Mesendoderm (in vitro differentiated cells): ENCODE results near the gene FOSB.
A peak's percentile ranks its signal among the peaks of the same experiment; 100 is the strongest.

Source experiments
- DNase-seq: peaks from one replicate; pipeline ENCODE4 v3.0.0; 2013
- H2AK5ac ChIP-seq: 2 replicates; pipeline ENCODE4 v1.6.1; 2013; ENCODE audit warnings: low read length, inconsistent platforms
- H2BK120ac ChIP-seq: 2 replicates; pipeline ENCODE4 v1.6.1; 2013; ENCODE audit warnings: low read depth, mild to moderate bottlenecking, low read length, moderate library complexity, mixed read lengths
- H2BK15ac ChIP-seq: replicated peaks from 2 replicates; pipeline ENCODE4 v1.6.1; 2013; ENCODE audit warnings: low read depth, mild to moderate bottlenecking, moderate library complexity
- H2BK5ac ChIP-seq: 2 replicates; pipeline ENCODE4 v1.6.1; 2013; ENCODE audit warnings: low read length, inconsistent platforms
- H3K18ac ChIP-seq: 2 replicates; pipeline ENCODE4 v1.6.1; 2013; ENCODE audit warnings: mild to moderate bottlenecking, low read length, mixed read lengths
- H3K23ac ChIP-seq: one replicate; pipeline ENCODE4 v1.6.1; 2013; ENCODE audit warnings: low read length
- H3K27ac ChIP-seq: 2 replicates; pipeline ENCODE4 v1.5.1; 2013; ENCODE audit warnings: low read depth, mild to moderate bottlenecking, inconsistent platforms, low read length, moderate library complexity
- H3K27me3 ChIP-seq: 2 replicates; pipeline ENCODE4 v1.6.1; 2013; ENCODE audit warnings: low read length, control low read depth, mild to moderate bottlenecking, inconsistent platforms; ENCODE audit not compliant: insufficient read depth, poor library complexity
- H3K36me3 ChIP-seq: 2 replicates; pipeline ENCODE4 v1.6.1; 2013; ENCODE audit warnings: low read length, inconsistent platforms; ENCODE audit not compliant: control insufficient read depth, insufficient read depth
- H3K4ac ChIP-seq: one replicate; pipeline ENCODE4 v1.6.1; 2013; ENCODE audit warnings: low read depth, mild to moderate bottlenecking, low read length, moderate library complexity
- H3K4me1 ChIP-seq: 2 replicates; pipeline ENCODE4 v1.6.1; 2013; ENCODE audit warnings: low read depth, low read length, inconsistent platforms; ENCODE audit not compliant: control insufficient read depth
- H3K4me2 ChIP-seq: 2 replicates; pipeline ENCODE4 v1.6.1; 2013; ENCODE audit warnings: low read length
- H3K4me3 ChIP-seq: 2 replicates; pipeline ENCODE4 v1.5.1; 2013; ENCODE audit warnings: mild to moderate bottlenecking, low read length
- H3K56ac ChIP-seq: one replicate; pipeline ENCODE4 v1.6.1; 2013; ENCODE audit warnings: low read length
- H3K79me1 ChIP-seq: 2 replicates; pipeline ENCODE4 v1.6.1; 2013; ENCODE audit warnings: low read length, inconsistent platforms
- H3K79me2 ChIP-seq: 2 replicates; pipeline ENCODE4 v1.6.1; 2013; ENCODE audit warnings: mild to moderate bottlenecking, low read length; ENCODE audit not compliant: control insufficient read depth, insufficient read depth
- H3K9ac ChIP-seq: 2 replicates; pipeline ENCODE4 v1.6.1; 2013; ENCODE audit warnings: low read length, inconsistent platforms
- H4K5ac ChIP-seq: one replicate; pipeline ENCODE4 v1.6.1; 2013; ENCODE audit warnings: low read length
- H4K8ac ChIP-seq: one replicate; pipeline ENCODE4 v1.6.1; 2013; ENCODE audit warnings: low read depth, mild to moderate bottlenecking, control low read depth, low read length, moderate library complexity
- WGBS: extraction: QIAGEN DNeasy Blood & Tissue Kit; methylation state at CpG from one replicate; pipeline ENCODE4 v1.1.7; 2013; ENCODE audit warnings: low lambda C conversion rate, missing lambda C conversion rate; ENCODE audit not compliant: insufficient coverage; ENCODE audit errors: extremely low coverage; 5-methylcytosine and 5-hydroxymethylcytosine counted together

The FOSB gene

DNA sequence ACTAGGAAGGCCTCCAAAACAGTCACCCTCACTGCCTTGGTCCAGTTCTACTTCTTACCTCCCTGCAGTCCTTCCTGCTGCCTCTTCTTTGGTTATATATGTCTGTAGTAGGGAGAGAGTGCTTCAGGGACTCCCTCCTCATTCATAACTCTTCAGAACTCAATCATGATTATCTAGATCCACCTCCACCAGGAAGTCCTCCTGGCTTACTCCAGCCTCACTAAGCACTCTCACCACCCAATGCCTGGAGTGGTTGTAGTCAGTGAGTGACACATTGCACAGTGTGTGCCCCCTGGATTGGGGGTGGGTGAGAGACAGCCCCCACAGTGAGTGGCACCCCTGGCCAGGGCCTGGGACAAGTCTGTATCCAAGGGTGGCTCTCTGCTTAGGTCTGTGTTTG, 10.0 kb upstream of the FOSB start:
- Histone ChIP-seq H3K27ac (no peak overlapping the region), H3K36me3 (no peaks in the 10 kb centered on the region), H3K23ac (no peak overlapping the region), H2BK15ac (no peak overlapping the region), H3K4me2 (no peak overlapping the region), H3K27me3 (no peaks in the 10 kb centered on the region), H2BK120ac (no peak overlapping the region), H3K4me3 (no peak overlapping the region), H2BK5ac (no peak overlapping the region), H4K5ac (no peak overlapping the region), H3K79me2 (no peaks in the 10 kb centered on the region), H2AK5ac (no peak overlapping the region), H3K4ac (no peak overlapping the region), H3K18ac (no peak overlapping the region), H4K8ac (no peak overlapping the region), H3K9ac (no peak overlapping the region), H3K56ac (no peak overlapping the region), H3K79me1 (no peaks in the 10 kb centered on the region), H3K4me1 (no peaks in the 10 kb centered on the region)
- DNase-seq, result no peak

DNA sequence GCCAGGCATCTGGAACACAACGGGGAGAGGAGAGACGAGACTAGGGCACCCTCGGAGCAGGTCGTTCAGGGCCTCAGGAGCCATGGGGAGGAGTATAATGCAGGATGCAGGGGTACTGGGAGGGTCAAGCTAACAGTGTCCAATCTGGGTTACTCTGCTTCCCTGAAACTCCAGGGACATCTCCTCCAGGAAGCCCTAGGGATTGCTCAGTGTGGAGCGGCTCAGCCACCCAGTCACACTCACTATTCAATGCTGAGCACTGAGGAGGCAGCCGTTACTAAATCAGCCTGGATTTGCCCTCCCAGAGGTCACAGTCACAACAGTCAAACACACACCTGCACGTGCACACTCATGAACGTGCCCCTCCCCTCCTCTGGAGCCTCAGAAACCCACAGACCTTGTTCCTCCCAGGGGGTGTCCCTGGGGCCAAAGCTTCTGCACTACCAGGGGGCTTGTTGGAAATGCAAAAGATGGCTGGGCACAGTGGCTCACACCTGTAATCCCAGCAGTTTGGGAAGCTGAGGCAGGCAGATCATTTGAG, 6.9 kb upstream of the FOSB start:
- Histone ChIP-seq H2BK5ac (no peak overlapping the region), H3K79me2 (no peaks in the 10 kb centered on the region), H4K8ac (no peak overlapping the region), H3K18ac (no peak overlapping the region), H3K9ac (no peak overlapping the region), H3K4me3 (no peak overlapping the region), H3K4ac (no peak overlapping the region), H3K23ac (no peak overlapping the region), H4K5ac (no peak overlapping the region), H3K79me1 (no peaks in the 10 kb centered on the region), H3K56ac (no peak overlapping the region), H3K36me3 (no peaks in the 10 kb centered on the region), H2BK15ac (no peak overlapping the region), H3K27me3 (no peaks in the 10 kb centered on the region), H3K4me2 (no peak overlapping the region), H3K27ac (no peak overlapping the region), H2AK5ac (no peak overlapping the region), H3K4me1 (no peaks in the 10 kb centered on the region), H2BK120ac (no peak overlapping the region)
- WGBS, result no CpG with 5 or more reads among the region's 8 CpGs
- DNase-seq, result no peak

DNA sequence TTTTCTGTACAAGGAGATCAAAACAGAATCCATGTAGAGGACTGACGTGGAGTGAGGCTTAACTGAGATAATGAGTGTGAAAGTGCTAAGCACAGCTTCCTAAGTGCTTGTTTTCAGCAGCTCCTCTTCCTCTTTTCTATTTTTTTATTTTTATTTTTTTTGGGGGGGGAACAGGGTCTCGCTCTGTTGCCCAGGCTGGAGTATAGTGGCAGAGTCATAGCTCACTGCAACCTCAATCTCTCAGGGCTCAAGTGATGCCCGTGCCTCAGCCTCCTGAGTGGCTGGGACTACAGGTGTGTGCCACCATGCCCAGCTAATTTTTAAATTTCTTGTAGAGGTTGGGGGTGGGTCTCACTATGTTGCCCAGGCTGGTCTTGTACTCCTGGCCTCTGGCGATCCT, 5.6 kb upstream of the FOSB start:
- H2BK5ac ChIP-seq, result no peak overlapping the region
- no peak overlapping the region for H2AK5ac ChIP-seq
- no peak overlapping the region for H4K8ac ChIP-seq
- no peaks in the 10 kb centered on the region for H3K27me3 ChIP-seq
- no peak overlapping the region for H3K9ac ChIP-seq
- no peak overlapping the region for H3K4me3 ChIP-seq
- H3K18ac ChIP-seq, result no peak overlapping the region
- no CpG with 5 or more reads among the region's 4 CpGs for WGBS
- H3K79me2 ChIP-seq, result no peaks in the 10 kb centered on the region
- H3K56ac ChIP-seq, result no peak overlapping the region
- H3K27ac ChIP-seq, result no peak overlapping the region
- no peak for DNase-seq
- H2BK120ac ChIP-seq, result no peak overlapping the region
- H4K5ac ChIP-seq, result no peak overlapping the region
- H3K36me3 ChIP-seq, result no peaks in the 10 kb centered on the region
- no peak overlapping the region for H3K23ac ChIP-seq
- H3K4me2 ChIP-seq, result no peak overlapping the region
- H2BK15ac ChIP-seq, result no peak overlapping the region
- H3K79me1 ChIP-seq, result no peaks in the 10 kb centered on the region
- H3K4me1 ChIP-seq, result peaks cover under 1% of the 10 kb centered on the region
- H3K4ac ChIP-seq, result no peak overlapping the region

DNA sequence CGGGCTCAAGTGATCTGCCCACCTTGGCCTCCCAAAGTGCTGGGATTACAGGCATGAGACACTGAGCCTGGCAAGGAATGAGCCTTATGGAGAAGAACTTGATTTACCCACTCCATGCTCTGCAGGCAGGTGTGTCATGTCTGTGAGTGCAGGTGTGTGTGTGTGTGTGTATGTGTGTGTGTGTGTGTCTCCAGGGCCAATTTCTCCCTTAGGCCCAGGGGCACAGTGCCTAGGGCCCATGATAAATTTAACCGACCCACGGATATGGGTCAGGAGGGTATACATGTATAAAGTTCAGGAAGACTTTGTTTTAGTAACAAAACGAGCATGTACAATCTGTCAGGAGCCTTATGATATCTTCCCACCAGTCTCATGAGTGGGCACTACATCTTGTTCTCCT, 4.6 kb upstream of the FOSB start:
- no peaks in the 10 kb centered on the region for H3K27me3 ChIP-seq
- H3K4me3 ChIP-seq, result no peak overlapping the region
- H3K27ac ChIP-seq, result no peak overlapping the region
- no CpG with 5 or more reads among the region's 4 CpGs for WGBS
- H3K18ac ChIP-seq, result no peak overlapping the region
- H2BK15ac ChIP-seq, result no peak overlapping the region
- DNase-seq, result no peak
- H3K4me1 ChIP-seq, result peaks cover 1% of the 10 kb centered on the region
- no peaks in the 10 kb centered on the region for H3K79me2 ChIP-seq
- H3K4ac ChIP-seq, result no peak overlapping the region
- H3K79me1 ChIP-seq, result no peaks in the 10 kb centered on the region
- no peak overlapping the region for H3K56ac ChIP-seq
- H3K4me2 ChIP-seq, result no peak overlapping the region
- no peak overlapping the region for H2AK5ac ChIP-seq
- no peak overlapping the region for H3K9ac ChIP-seq
- no peak overlapping the region for H4K5ac ChIP-seq
- no peaks in the 10 kb centered on the region for H3K36me3 ChIP-seq
- H2BK120ac ChIP-seq, result no peak overlapping the region
- no peak overlapping the region for H3K23ac ChIP-seq
- no peak overlapping the region for H4K8ac ChIP-seq
- H2BK5ac ChIP-seq, result no peak overlapping the region

DNA sequence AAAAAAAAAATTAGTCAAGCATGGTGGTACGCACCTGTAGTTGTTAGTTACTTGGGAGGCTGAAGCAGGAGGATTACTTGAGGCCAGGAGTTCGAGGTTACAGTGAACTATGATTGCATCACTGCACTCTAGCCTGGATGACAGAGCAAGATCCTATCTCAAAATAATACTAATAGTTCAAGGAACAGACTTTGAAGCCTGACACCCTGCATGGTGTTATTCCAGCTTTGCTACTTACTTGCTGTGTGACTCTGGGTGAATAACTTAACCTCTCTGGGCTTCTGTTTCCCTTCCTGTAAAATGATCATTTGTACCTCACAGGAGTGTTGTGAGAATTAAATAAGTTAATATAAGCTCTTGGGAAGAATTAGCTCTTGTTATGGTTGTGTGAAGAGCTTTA, 3.5 kb upstream of the FOSB start:
- Histone ChIP-seq H2BK120ac (no peak overlapping the region), H4K5ac (no peak overlapping the region), H2BK5ac (no peak overlapping the region), H3K27me3 (no peaks in the 10 kb centered on the region), H2BK15ac (no peak overlapping the region), H3K79me2 (no peaks in the 10 kb centered on the region), H3K4me3 (no peak overlapping the region), H3K4me1 (peaks cover 1% of the 10 kb centered on the region), H3K18ac (no peak overlapping the region), H3K9ac (no peak overlapping the region), H3K4ac (no peak overlapping the region), H3K79me1 (no peaks in the 10 kb centered on the region), H2AK5ac (no peak overlapping the region), H4K8ac (no peak overlapping the region), H3K56ac (no peak overlapping the region), H3K4me2 (no peak overlapping the region), H3K36me3 (no peaks in the 10 kb centered on the region), H3K27ac (no peak overlapping the region), H3K23ac (no peak overlapping the region)
- WGBS, result no CpG with 5 or more reads among the region's 2 CpGs
- DNase-seq, result no peak

DNA sequence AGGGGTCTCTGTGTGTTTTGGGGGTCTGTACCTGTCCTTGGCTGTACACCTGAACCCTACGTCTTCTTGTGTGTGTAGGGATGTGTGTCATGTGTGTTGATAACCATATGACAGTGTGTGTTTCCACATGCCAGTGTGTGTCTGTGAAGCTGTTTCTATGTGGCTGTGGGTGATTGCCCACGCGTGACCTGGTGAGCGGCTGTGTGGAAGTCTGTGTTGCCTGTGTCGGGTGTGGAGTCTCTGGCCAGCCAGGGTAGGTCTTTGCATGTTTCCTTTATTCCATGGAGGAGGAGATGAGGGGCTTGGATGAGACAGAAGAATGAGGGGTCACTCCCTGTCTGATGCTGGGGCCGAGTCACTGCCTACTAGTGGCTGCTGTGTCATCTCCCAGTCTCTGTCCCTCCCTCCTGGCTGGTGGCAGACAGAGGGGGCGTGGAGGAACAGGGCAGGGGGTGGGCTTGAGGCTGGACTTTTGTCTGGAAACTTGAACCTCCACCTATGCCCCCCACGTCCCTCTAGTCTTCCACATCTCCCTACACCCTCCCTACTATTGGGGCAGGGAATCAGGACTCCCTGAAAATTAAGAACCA, 2.8 kb upstream of the FOSB start:
- H3K18ac ChIP-seq, result no peak overlapping the region
- H2BK120ac ChIP-seq, result no peak overlapping the region
- no peak overlapping the region for H3K4ac ChIP-seq
- no peak overlapping the region for H2BK5ac ChIP-seq
- no peak overlapping the region for H4K5ac ChIP-seq
- no peak overlapping the region for H2AK5ac ChIP-seq
- no CpG with 5 or more reads among the region's 8 CpGs for WGBS
- H3K79me2 ChIP-seq, result no peaks in the 10 kb centered on the region
- no peak overlapping the region for H3K9ac ChIP-seq
- H3K36me3 ChIP-seq, result no peaks in the 10 kb centered on the region
- H3K23ac ChIP-seq, result no peak overlapping the region
- no peaks in the 10 kb centered on the region for H3K27me3 ChIP-seq
- H4K8ac ChIP-seq, result no peak overlapping the region
- DNase-seq, result peak; percentile 70
- no peak overlapping the region for H3K4me3 ChIP-seq
- no peak overlapping the region for H3K27ac ChIP-seq
- peaks cover 1% of the 10 kb centered on the region for H3K4me1 ChIP-seq
- no peaks in the 10 kb centered on the region for H3K79me1 ChIP-seq
- H2BK15ac ChIP-seq, result no peak overlapping the region
- no peak overlapping the region for H3K4me2 ChIP-seq
- H3K56ac ChIP-seq, result peak overlapping the region; percentile 12
